ENCODE data around the gene TRPM8.

The TRPM8 gene

DNA sequence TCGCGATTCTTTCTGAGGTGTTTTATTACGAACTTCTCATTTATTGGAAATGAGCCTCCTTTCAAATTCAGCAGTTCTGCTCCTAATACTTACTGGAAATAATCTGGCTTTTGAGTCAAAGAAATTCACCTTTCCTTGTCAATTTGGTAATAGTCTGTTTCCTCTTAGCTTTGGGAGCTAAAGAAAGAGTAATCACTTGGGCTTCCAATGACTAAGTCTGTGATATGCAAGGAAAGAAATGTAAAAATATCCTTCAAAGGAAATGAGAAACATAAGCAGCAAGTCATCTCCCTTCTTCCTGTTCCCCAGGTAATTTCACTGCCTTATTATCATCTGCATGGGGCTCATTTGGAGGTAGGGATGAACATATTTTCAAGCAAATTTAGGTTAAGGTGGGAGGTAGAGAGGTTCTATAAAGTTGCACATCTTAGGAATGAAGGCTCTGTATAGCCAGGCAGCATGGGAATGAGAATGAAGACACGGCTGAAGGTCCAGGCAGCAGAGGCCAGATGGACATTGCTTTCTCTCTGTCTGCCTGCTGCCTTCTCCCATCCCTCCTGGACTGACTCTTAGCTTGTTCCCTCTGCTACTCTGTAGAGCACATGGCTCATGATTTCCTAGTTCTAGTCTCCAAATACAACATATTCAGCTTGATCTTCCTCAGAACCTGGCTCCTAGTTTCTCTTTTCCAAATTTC lies 134.3 kb downstream of the TRPM8 start:
- DNase-seq = no peak

DNA sequence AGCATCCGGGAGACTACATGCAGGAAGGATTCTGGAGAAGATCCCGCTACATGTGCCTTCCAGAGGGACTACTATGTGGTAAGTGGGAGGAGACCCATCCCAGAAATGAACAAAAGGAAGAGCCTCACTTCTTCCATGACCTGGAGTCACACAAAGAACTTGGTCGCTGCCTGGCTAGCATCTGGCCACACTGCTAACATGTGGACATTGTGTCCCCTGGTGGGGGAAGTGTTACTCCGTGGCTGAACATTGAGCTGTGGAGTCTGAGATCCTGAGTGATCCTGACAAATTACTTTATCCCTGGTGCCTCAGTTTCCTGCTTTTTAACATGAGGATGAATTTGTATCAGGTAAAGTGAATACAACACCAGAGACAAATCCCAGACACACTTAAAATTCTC lies 141.7 kb downstream of the TRPM8 start:
- DNase-seq = no peak

DNA sequence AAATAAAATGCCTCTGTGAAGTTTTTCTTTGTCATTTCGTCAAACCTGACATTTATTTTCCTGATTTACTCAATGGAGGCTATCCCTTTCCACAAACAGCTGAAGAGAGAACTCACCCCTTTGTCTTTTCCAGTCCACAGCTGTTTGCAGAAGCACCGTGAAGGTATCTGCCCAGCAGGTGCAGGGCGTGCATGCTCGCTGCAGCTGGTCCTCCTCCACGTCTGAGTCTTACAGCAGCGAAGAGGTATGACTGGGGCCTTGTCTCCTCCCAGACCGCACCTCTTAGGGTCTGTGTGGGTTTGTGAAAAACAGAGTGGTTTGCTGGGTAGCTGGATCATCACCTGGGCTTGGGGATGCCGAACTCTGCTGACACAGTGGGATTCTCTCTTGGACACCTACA lies 143.1 kb downstream of the TRPM8 start:
- DNase-seq = no peak

DNA sequence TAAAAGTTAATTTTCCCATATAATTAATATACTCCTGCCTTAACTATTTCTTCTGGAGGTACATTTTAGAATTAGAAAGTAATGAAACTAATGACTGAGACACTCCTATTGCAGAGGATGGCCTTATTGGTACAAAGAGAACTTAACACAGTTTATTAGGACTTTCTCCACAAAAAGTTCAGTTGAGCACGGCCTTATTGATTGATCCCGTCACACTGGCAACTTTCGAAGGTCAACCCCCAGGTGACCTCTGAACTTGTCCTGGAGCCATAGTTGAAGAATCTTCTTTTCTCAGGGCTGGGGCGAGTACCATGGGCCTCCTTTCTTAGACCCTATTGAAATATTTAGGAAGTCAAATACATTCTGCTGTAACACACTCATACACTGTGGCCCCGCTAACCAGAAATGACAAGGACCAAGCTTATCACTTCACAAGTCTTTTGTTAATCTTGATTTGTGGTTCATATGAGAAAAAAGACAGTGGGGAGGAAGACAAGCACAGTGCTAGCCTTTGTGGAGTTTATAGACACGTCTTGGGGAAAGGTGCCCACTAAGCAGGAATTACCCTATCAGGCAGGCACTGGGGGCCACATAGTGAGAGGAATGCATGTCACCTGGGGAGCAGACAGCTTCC lies 144.6 kb downstream of the TRPM8 start:
- no peak for DNase-seq

DNA sequence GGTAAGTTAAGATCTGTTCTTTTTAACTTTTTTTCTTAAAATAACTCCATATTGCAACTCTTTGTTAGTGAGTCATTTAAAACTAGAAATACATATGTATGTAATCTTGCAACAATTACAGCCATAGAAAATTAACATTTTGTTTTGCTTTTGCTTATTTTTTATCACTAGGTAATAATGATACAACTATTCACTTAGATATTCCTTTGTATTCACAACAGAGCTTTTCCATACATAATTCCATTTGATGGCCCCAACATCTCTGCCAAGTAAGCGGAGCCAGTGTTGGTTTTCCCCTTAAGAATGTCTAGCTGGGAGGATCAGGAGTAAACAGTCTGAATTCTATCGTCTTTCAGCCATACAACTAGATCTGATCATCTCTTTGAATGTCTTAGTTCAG lies 149.4 kb downstream of the TRPM8 start:
- no peak for DNase-seq
